Muscle of arm (tissue), 12 donors: ENCODE results near the gene ZNF664. TPM values are rescaled to one million over a fixed set of nuclear protein-coding genes. Genes with fewer than 3 reads are reported as not detected.

Experiments
- DNase-seq: peaks from one replicate; pipeline ENCODE4 v3.0.0-alpha.2; 2013
- polyA plus RNA-seq, 12 donors: library from polyadenylated mRNA; unstranded; fragments of 120-200 nt; gene quantifications; one replicate each; pipeline ENCODE4 v1.2.1, GENCODE V29; 2013; ENCODE audit not compliant: insufficient read length in 12 of 12

Gene ZNF664
- polyA plus RNA-seq, 12 donors, result 37.5 to 64.5 (median 49.2) TPM; not detected in 1

- DNase-seq, result no peak
Measured at GRCh38 chr12:124006846-124007713, 34.1 kb downstream of the ZNF664 start.

DNA sequence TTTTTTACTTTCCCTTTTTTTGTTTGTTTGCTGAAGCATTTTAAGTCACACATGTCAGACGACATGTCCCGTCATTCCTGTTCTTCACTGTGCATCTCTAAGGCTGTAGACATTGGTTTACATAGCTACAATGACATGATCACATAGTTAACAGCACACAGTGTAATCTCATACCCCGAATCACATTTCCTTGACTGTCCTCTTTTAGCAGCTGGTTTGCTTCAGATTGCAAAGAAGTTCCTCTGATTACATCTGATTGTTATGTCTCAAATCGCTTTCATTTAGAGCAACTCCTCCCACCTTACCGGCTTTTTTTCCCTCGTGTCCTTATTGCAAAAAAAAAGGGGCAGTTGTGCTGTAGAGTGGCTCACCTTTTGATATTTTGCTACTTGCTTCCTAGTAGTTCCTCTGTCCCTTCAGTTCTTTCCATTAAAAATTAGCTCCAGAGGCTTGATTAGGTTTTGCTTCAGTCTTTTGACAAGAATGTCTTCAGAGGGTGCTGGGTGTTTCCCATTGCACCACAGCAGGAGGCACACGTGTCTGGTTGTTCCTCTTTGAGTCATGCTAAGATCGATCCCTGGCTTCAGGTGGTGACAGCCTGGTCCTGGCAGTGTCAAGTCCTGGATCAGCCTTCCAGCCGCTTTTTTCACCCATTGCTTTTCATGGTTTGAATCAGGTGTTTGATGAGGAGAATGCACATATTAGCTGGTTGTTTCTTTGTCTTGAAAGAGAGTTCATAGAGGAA, 35.0 kb downstream of the ZNF664 start:
- no peak for DNase-seq

- DNase-seq, result no peak
Measured at GRCh38 chr12:124008595-124008994, 35.6 kb downstream of the ZNF664 start.

DNA sequence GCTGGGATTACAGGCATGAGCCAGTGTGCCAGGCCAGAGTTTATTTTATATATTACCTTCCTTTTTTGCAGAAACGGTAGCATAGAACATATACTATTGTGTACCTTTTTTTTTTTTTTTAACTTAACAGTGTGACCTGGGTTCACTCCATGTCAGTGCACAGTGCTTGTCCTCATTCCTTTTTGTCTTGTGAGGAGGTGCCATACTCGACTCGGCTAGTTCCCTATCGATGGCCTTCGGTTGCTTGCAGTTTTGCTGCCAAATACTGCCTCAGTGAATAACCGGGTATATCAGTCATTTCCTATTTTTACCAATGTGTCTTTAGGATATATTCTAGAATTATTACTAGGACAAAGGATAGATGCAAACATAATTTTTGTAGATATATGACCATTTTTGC, 36.8 kb downstream of the ZNF664 start:
- no peak for DNase-seq

DNA sequence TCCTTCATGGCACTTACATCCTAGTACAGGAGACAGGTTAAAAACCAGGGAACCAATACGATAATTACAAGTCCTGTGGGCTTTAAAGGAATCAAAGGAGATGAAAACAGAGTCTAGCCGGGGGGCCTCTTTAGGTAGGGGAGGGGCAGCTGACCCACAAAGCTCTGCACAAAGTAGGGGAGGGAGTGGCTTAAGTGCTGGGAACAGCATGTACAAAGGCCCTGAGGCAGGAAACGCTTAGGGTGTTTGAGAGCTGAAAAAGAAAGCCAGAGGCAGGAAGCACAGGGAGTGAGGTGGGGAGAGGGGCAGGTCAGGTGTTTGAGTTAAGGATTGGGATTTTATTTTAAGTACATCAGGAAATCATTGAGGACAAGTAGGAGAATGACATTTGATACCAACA, 37.7 kb downstream of the ZNF664 start:
- no peak for DNase-seq

DNA sequence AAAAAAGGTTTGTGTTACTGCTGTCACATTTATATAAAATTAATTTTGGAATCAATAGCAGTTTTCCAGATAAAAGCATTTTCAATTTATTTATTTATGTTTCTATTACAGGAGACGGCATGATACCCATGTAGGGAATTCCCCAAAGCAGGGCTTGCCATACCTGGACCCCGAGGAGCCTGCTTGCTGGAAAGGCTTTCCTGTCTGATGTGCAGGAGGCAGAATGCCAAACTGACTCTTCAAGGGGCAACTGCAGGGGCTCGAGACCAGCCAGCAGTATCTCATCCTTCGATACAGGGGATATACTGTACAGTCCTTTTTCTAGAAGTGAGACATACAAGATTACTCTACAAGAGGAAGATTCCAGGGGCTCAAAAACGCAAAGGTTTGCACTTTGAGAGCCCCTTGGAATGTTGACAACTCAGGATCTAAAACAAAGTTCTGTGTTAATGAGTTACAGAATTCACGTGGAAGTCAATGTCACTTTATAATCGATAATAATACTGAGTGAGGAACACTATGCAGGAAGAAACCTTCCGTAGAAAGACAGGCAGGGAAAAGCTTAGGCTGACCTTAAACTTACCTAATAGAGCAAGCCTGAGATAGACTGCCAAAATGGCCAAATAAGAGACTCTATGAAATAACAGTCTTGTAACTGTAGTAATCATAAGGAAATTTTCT, 38.6 kb downstream of the ZNF664 start:
- no peak for DNase-seq

DNA sequence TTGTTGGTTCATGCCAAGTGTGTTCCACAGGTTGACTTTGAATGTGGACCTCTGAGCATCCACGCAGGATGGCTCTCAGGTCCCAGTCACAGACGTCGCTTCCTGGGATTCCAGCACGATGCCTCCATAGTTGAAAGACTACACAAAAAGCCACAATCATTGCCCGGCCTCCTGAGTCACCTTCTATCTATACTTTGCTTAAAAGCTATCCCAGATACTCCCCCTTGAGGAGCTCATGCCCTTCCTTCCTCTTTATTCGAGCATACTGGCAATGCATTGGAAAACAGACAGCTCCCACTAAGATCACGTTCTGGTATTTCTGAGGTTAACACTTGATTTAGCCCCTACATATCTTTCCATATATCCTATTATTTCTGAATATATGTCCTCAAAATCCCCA, 40.1 kb downstream of the ZNF664 start:
- DNase-seq, result no peak

GRCh38 chr12:124015494-124016461, 42.8 kb downstream of the ZNF664 start:
- DNase-seq, result no peak

- no peak for DNase-seq
Measured at GRCh38 chr12:124017064-124017463, 44.0 kb downstream of the ZNF664 start.

DNA sequence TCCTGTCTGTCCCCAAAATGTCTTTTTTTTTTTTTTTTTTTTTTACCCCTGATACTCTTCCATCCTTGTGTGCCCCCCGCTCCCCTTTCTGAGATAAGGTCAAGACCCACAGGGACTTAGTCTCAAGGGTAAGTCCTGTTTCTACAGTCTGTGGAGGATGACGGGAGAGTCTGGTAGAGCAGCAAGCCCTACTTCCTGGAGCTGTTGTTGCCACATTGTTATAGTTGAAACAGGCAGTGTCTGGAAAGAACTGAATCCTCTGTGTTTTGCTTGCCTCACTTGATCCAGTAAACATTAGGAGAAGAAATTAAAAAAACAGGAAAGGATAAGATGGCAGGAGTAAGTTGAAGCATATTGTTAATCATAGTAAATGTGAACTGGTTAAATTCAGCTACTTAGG, 45.5 kb downstream of the ZNF664 start:
- DNase-seq, result no peak

DNA sequence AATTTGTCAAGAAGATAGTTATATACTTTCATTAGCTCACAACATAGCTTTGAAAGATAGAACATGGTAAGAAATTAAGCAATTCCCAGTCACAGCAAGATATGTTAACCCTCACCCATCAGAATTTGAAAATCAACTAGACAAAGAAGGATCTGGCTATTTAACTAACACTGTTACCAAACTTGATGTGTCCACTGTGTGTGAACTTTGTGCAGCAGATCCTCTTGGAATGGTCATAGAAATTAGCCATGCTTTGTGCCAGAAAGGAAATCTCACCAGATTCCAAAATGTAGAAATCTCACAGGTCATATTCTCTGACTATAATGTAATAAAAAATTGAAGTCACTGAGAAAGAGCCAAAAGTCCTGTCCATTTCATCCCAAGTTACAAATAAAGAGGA, 46.1 kb downstream of the ZNF664 start:
- DNase-seq, result no peak

DNA sequence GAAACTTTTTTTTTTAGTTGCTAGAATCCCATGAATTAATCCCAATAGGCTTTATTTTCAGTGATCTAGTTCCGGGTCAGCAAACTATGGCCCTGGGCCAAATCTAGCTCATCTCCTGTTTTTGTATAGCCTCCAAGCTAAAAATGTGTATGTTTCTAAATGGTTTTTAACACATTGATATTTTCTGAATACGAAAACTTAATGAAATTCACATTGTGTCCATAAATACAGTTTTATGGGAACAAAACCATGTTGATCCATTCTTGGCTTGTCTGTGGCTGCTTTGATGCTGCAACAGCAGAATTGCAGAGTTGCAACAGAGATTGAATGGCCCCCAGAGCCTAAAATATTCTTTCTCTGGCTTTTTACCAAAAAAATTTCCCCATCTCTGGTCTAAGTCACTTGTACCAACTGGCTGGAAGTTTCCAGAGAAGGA, 47.5 kb downstream of the ZNF664 start:
- DNase-seq, result no peak

GRCh38 chr12:124021007-124021406, 48.0 kb downstream of the ZNF664 start:
- DNase-seq, result no peak

- no peak for DNase-seq
Measured at GRCh38 chr12:124022161-124022560, 49.1 kb downstream of the ZNF664 start.

GRCh38 chr12:124024263-124024678, 51.3 kb downstream of the ZNF664 start:
- DNase-seq, result no peak

GRCh38 chr12:124024776-124025175, 51.8 kb downstream of the ZNF664 start:
- no peak for DNase-seq

GRCh38 chr12:124025661-124026060, 52.6 kb downstream of the ZNF664 start:
- DNase-seq, result no peak

DNA sequence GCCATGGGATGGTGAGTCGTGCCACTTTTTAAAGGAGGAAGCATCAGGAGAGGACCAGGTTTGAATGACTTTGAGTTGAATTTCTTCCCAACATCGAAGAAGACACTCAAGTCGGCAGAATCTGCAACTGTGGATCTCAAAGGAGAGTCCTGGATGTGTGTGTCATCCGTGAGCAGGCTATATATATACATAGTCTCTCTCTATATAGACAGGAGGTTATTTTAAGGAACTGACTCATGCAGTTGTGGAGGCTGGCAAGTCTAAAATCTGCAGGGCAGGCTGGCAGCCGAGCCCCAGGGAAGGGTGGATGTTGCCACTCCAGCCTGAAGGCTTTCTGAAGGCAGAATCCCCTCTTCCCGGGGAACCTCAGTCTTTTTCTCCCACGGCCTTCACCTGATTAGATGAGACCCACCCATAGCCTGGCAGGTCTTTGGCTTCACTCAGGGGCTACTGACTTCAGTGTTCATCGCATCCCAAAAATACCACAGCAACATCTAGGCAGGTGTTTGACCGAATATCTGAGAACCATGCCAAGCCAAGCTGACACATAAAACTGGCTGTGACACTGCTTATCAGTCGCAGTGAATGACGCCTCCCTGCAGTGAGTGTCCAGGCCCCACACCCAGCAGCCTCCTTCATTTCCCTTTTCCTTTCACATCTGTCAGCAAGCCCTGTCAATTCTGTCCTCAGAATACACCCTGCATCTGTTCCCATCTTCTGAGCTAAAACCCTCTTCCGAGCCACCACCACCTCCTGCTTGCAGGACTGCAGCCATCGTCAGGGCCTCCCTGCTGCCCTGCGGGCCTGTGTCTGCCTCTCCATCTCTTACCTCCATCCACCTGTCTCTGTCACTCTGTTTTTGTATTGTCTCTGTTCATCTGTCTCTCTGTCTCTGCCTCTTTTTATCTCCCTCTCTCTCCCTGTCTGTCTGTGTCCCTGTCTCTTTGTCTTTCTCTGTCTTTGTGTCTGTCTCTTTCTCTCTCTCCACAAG, 54.0 kb downstream of the ZNF664 start:
- DNase-seq, result no peak

DNA sequence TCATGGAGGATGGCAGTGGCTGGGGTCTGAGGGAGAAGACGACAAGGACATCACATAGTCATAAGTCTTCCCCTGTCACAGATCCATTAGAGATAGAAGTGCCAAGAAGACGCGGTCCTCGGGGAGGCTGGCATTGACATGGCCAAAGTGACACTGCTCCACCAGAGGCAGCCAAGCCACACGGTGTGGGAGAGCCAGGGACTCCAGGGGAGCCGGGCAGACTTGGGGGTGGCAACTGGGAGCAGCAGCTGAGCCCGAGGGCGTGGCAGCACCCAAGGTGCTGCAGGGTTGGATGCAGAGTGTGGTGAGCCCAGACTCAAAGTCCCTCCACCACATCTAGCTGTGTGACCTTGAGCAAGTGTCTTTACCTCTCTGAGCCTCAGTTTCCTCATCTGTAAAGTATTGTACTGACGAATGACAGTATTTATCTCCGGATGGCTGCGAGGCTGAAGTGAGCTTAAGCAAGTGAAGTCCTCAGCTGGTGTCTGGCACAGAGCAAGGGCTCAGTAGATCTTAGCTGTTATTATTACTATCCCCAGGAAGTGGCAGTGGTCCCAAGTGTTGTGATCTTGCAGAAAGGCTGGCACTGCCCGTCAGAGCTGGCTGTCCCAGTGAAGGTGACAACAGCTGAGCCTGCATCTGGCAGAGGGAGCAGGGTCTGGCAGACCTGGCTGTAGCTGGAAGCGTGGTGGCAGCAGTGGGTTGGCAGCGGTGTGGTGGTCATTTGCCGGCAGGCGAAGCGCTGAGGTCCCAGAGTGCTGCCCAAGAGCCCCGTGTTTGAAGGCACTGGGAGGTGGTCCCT, 54.9 kb downstream of the ZNF664 start:
- DNase-seq, result no peak
